Heart left ventricle (tissue), 16 donors: ENCODE data around the gene NMNAT3. TPM values are rescaled to one million over a fixed set of nuclear protein-coding genes. Genes with fewer than 3 reads are reported as not detected.
A peak's percentile ranks its signal among the peaks of the same experiment; 100 is the strongest.

Experiments used
- ATAC-seq, 4 donors: fragments of 200-7000 bp; cut with Tn5 transposase; one replicate each; pipeline ENCODE4 v1.9.1; 2020 to 2022; ENCODE audit warnings: moderate library complexity in 4 of 4, mild to moderate bottlenecking in 3 of 4, moderate number of reproducible peaks in 1 of 4
- DNase-seq, 5 donors: peaks; one replicate each; pipeline ENCODE4 v3.0.0-alpha.2; 2020
- H3K27ac ChIP-seq, 12 donors: fragments of 200-600 bp; sonication (generic) in 4 of 12; one replicate each; pipeline versions ENCODE4 v1.5.0 to v1.8.0; 2016 to 2022; ENCODE audit warnings: mild to moderate bottlenecking in 2 of 12
- H3K27me3 ChIP-seq, 9 donors: fragments of 200-600 bp; sonication (generic) in 2 of 9; one replicate each; pipeline versions ENCODE4 v1.5.1 to v1.8.0; 2016 to 2022; ENCODE audit warnings: mild to moderate bottlenecking in 3 of 9
- H3K36me3 ChIP-seq, 9 donors: fragments of 200-600 bp; sonication (generic) in 2 of 9; one replicate each; pipeline versions ENCODE4 v1.5.0 to v1.8.0; 2018 to 2022; ENCODE audit warnings: mild to moderate bottlenecking in 2 of 9
- H3K4me1 ChIP-seq, 12 donors: fragments of 200-600 bp; sonication (generic) in 4 of 12; one replicate each; pipeline versions ENCODE4 v1.5.0 to v1.8.0; 2016 to 2022; ENCODE audit warnings: mild to moderate bottlenecking in 3 of 12
- H3K4me3 ChIP-seq, 12 donors: fragments of 200-600 bp; sonication (generic) in 4 of 12; one replicate each; pipeline versions ENCODE4 v1.5.0 to v1.8.0; 2017 to 2022; ENCODE audit warnings: mild to moderate bottlenecking in 9 of 12, moderate library complexity in 4 of 12
- H3K9me3 ChIP-seq, 12 donors: fragments of 200-600 bp; sonication (generic) in 4 of 12; one replicate each; pipeline versions ENCODE4 v1.5.0 to v1.8.0; 2016 to 2022; ENCODE audit warnings: mild to moderate bottlenecking in 1 of 12
- CTCF ChIP-seq, 12 donors: fragments of 200-600 bp; sonication (generic) in 4 of 12; IDR thresholded peaks; one replicate each; pipeline versions ENCODE4 v1.5.0 to v1.8.0; 2018 to 2022; ENCODE audit warnings: antibody characterized with exemption in 12 of 12, mild to moderate bottlenecking in 5 of 12
- POLR2A ChIP-seq, 2 donors: fragments of 450-650 bp; IDR thresholded peaks; one replicate each; pipeline ENCODE4 v1.6.1; 2017; ENCODE audit warnings: antibody characterized with exemption in 2 of 2, mild to moderate bottlenecking in 2 of 2, moderate library complexity in 2 of 2
- WGBS, 4 donors: extraction: QIAGEN DNeasy Blood & Tissue Kit in 2 of 4; methylation state at CpG; one replicate each; pipeline versions ENCODE4 v1.1.5 to v1.1.7; 2013 to 2018; 5-methylcytosine and 5-hydroxymethylcytosine counted together
- intact Hi-C, 10 donors: fragments of 100-400 bp; cut with DNase I; formaldehyde crosslinking; loops; one replicate each; pipeline versions ENCODE4 v1.11.1 to v1.14.2; 2022
- polyA plus RNA-seq, 2 donors: library from polyadenylated mRNA; stranded (reverse); fragments of 200-250 nt; gene quantifications; one replicate each; pipeline ENCODE4 v1.2.3, GENCODE V29; 2013
- total RNA-seq, 9 donors: library from RNA; depleted of rRNA in 2 of 9; stranded (reverse); fragments of >200 nt in 2 of 9; fragmentation: NEBNext Ultra II Directional in 3 of 9; extraction: Animal tissue kit (Norgen Biotek cat#: 25700) in 3 of 9; gene quantifications; one replicate each; pipeline versions ENCODE4 v1.1.0 to v1.2.4, GENCODE V29; 2016 to 2023
- donor health status: ischemic (EF 13 %, LVEDD 7.1; RV severe dilation, severe dysfunction).
- donor health status: healthy with polysubstance abuse.
- donor health status: DM: no; HTN: yes; CAD: no.
- donor health status: DM: no; HTN: no; CAD: no.
- donor health status: ischemic (EF 25% LVEDD 6.9; RV normal size, moderate dysfunction).
- donor health status: ischemic (EF 25% LVEDD 5.7; RV mildly dilated, moderate dysfunction).
- donor health status: healthy.
- donor health status: DM: yes; HTN: yes; CAD: no.
- donor health status: ischemic (EF 35%, LVEDD 5.7; RV mildly dilated, moderate dysfunction).
- donor health status: nonischemic (EF 11% LVEDD 7.7; RV severe dilation, severe dysfunction).
- donor health status: DM: yes; HTN: yes; CAD: no.
- donor health status: PGD.
- donor health status: ischemic (EF 29% LVEDD 5.4; RV normal size, mild dysfunction).
- donor health status: nonischemic (EF 23%, LVEDD 6.1; RV moderate dilation, normal function).

NMNAT3 gene
- total and polyA plus RNA-seq, 11 donors, result 6.5 to 15.4 (median 11.0) TPM

- intact Hi-C loops, result loop anchor here in 1 of 10 donors (10.0 kb wide), 1 partner anchor 142 kb away; the partner anchor contains the start of gene RBP1
- Histone ChIP-seq H3K4me1 (peaks cover 0 to 17% (median 6%) of the 10 kb centered on the region in 12 donors), H3K27ac (peak overlapping the region in 2 of 12 donors; percentile 75 to 84), H3K9me3 (no peaks in the 10 kb centered on the region), H3K4me3 (peak overlapping the region; percentile 39 to 90 (median 74)), H3K36me3 (no peaks in the 10 kb centered on the region), H3K27me3 (no peaks in the 10 kb centered on the region)
- no peak for TF ChIP-seq POLR2A (IDR thresholded peaks at IDR 0.05)
- TF ChIP-seq CTCF (IDR thresholded peaks at IDR 0.05), result no peak
- ATAC-seq, result peak in 1 of 4 donors; percentile 6
- WGBS, 4 donors, result 52 to 60% (median 55%) methylated on average over 10 of the region's 10 CpGs
- no peak for DNase-seq
Observed at GRCh38 chr3:139676632-139677387, 962 bp downstream of the NMNAT3 start.

- ATAC-seq (no peak), DNase-seq (no peak)
- WGBS, 4 donors, result 73 to 92% (median 75%) methylated on average over 1 of the region's 1 CpG
- no peak overlapping the region for H3K4me3 ChIP-seq
- H3K36me3 ChIP-seq, result no peaks in the 10 kb centered on the region
- H3K4me1 ChIP-seq, result peaks cover 0 to 17% (median 6%) of the 10 kb centered on the region in 12 donors
- intact Hi-C loops, result loop anchor here in 1 of 10 donors (10.0 kb wide), 1 partner anchor 141 kb away; the partner anchor contains the start of gene RBP1
- H3K9me3 ChIP-seq, result no peaks in the 10 kb centered on the region
- H3K27ac ChIP-seq, result no peak overlapping the region
- H3K27me3 ChIP-seq, result no peaks in the 10 kb centered on the region
- TF ChIP-seq POLR2A (IDR thresholded peaks at IDR 0.05), result no peak
- no peak for TF ChIP-seq CTCF (IDR thresholded peaks at IDR 0.05)
Observed at GRCh38 chr3:139676108-139676507, 1.7 kb downstream of the NMNAT3 start.

GRCh38 chr3:139675327-139675726 lies 2.4 kb downstream of the NMNAT3 start:
- ATAC-seq (no peak), DNase-seq (no peak)
- 96 to 98% (median 97%) methylated on average over 2 of the region's 2 CpGs for WGBS, 4 donors
- Histone ChIP-seq H3K9me3 (no peaks in the 10 kb centered on the region), H3K36me3 (no peaks in the 10 kb centered on the region), H3K4me1 (peaks cover 0 to 17% (median 6%) of the 10 kb centered on the region in 12 donors), H3K4me3 (no peak overlapping the region), H3K27me3 (no peaks in the 10 kb centered on the region), H3K27ac (no peak overlapping the region)
- TF ChIP-seq POLR2A (IDR thresholded peaks at IDR 0.05) (no peak), CTCF (IDR thresholded peaks at IDR 0.05) (no peak)
- intact Hi-C loops, result loop anchor here in 1 of 10 donors (10.0 kb wide), 1 partner anchor 141 kb away; the partner anchor contains the start of gene RBP1

- no peak for ATAC-seq
- Histone ChIP-seq H3K9me3 (no peaks in the 10 kb centered on the region), H3K4me1 (peaks cover 0 to 17% (median 6%) of the 10 kb centered on the region in 12 donors), H3K36me3 (no peaks in the 10 kb centered on the region), H3K27ac (no peak overlapping the region), H3K27me3 (no peaks in the 10 kb centered on the region), H3K4me3 (no peak overlapping the region)
- intact Hi-C loops, result loop anchor here in 1 of 10 donors (10.0 kb wide), 1 partner anchor 140 kb away; the partner anchor contains the start of gene RBP1
- TF ChIP-seq POLR2A (IDR thresholded peaks at IDR 0.05) (no peak), CTCF (IDR thresholded peaks at IDR 0.05) (no peak)
- 80 to 83% (median 82%) methylated on average over 6 of the region's 6 CpGs for WGBS, 4 donors
- no peak for DNase-seq
Observed at GRCh38 chr3:139674571-139675260, 3.1 kb downstream of the NMNAT3 start.
